WTC11 (cell line): ENCODE results near the gene KRTAP5-7. TPM values are rescaled to one million over a fixed set of nuclear protein-coding genes. Genes with fewer than 3 reads are reported as not detected.
A peak's percentile ranks its signal among the peaks of the same experiment; 100 is the strongest.

ENCODE experiments used
- ATAC-seq: fragments of 200-7000 bp; cut with Tn5 transposase; 2 replicates; pipeline ENCODE4 v1.10.0; 2021; ENCODE audit warnings: mild to moderate bottlenecking, moderate library complexity
- CTCF ChIA-PET: fragments of 300-600 bp; sonication (Branson Sonifier 250); formaldehyde crosslinking; loops from one replicate; lab custom pipeline; 2021; ENCODE audit warnings: antibody characterized with exemption; lab: Charles Lee
- POLR2A ChIA-PET: fragments of 350-600 bp; sonication (Branson Sonifier 250); formaldehyde crosslinking; loops from one replicate; lab custom pipeline; 2021; ENCODE audit warnings: antibody characterized with exemption; lab: Charles Lee
- DNase-seq: peaks from one replicate; pipeline ENCODE4 v3.0.0; 2021; ENCODE audit warnings: low spot score
- H3K27ac Mint-ChIP-seq: 2 replicates; pipeline ENCODE4 v1.8.0; 2021; ENCODE audit warnings: mixed read lengths
- H3K27me3 Mint-ChIP-seq: 2 replicates; pipeline ENCODE4 v1.8.0; 2021; ENCODE audit warnings: low read depth, mild to moderate bottlenecking, moderate library complexity, mixed read lengths
- H3K36me3 Mint-ChIP-seq: 2 replicates; pipeline ENCODE4 v1.8.0; 2021; ENCODE audit warnings: mixed read lengths
- H3K4me1 Mint-ChIP-seq: 2 replicates; pipeline ENCODE4 v1.8.0; 2022; ENCODE audit warnings: mixed read lengths
- H3K4me3 Mint-ChIP-seq: 2 replicates; pipeline ENCODE4 v1.8.0; 2021; ENCODE audit warnings: mild to moderate bottlenecking, moderate library complexity, mixed read lengths
- H3K9me3 Mint-ChIP-seq: 2 replicates; pipeline ENCODE4 v1.8.0; 2021; ENCODE audit warnings: mixed read lengths
- ARID4B ChIP-seq: sonication (generic); formaldehyde crosslinking; IDR thresholded peaks from 2 replicates; pipeline ENCODE4 v1.8.0; 2023; ENCODE audit warnings: missing genetic modification reagents, mild to moderate bottlenecking, borderline replicate concordance
- CBFB ChIP-seq: sonication (generic); formaldehyde crosslinking; IDR thresholded peaks from 2 replicates; pipeline ENCODE4 v1.8.1; 2022; ENCODE audit warnings: mild to moderate bottlenecking, low read depth, missing genetic modification reagents
- CREB1 ChIP-seq: sonication (generic); formaldehyde crosslinking; IDR thresholded peaks from 2 replicates; pipeline ENCODE4 v1.8.0; 2023; ENCODE audit warnings: mild to moderate bottlenecking, missing genetic modification reagents
- CREM ChIP-seq: sonication (generic); formaldehyde crosslinking; IDR thresholded peaks from 2 replicates; pipeline ENCODE4 v1.8.1; 2022; ENCODE audit warnings: mild to moderate bottlenecking, missing genetic modification reagents, moderate library complexity
- ELF4 ChIP-seq: sonication (generic); formaldehyde crosslinking; IDR thresholded peaks from 2 replicates; pipeline ENCODE4 v1.8.1; 2022; ENCODE audit warnings: low read depth, mild to moderate bottlenecking, moderate library complexity, missing genetic modification reagents
- EMX1 ChIP-seq: fragments of 250-450 bp; sonication (Bioruptor Pico); IDR thresholded peaks from 2 replicates; pipeline ENCODE4 v1.8.0; 2021; ENCODE audit warnings: mild to moderate bottlenecking
- ERG ChIP-seq: fragments of 250-450 bp; sonication (Bioruptor Pico); IDR thresholded peaks from 2 replicates; pipeline ENCODE4 v1.8.0; 2021; ENCODE audit warnings: mild to moderate bottlenecking
- FOXP4 ChIP-seq: sonication (generic); formaldehyde crosslinking; IDR thresholded peaks from 2 replicates; pipeline ENCODE4 v1.8.0; 2022; ENCODE audit warnings: mild to moderate bottlenecking, missing genetic modification reagents
- HMGA2 ChIP-seq: fragments of 250-450 bp; sonication (Bioruptor Pico); IDR thresholded peaks from 2 replicates; pipeline ENCODE4 v1.4.0; 2021; ENCODE audit warnings: mild to moderate bottlenecking, moderate library complexity
- IRF1 ChIP-seq: sonication (generic); formaldehyde crosslinking; IDR thresholded peaks from 2 replicates; pipeline ENCODE4 v1.8.0; 2023; ENCODE audit warnings: missing genetic modification reagents
- RORB ChIP-seq: fragments of 250-450 bp; sonication (Bioruptor Pico); IDR thresholded peaks from 2 replicates; pipeline ENCODE4 v1.9.0; 2021; ENCODE audit warnings: mild to moderate bottlenecking
- SMAD3 ChIP-seq: sonication (generic); formaldehyde crosslinking; IDR thresholded peaks from 2 replicates; pipeline ENCODE4 v1.8.0; 2022; ENCODE audit warnings: missing genetic modification reagents, mild to moderate bottlenecking, borderline replicate concordance
- SMAD4 ChIP-seq: sonication (generic); formaldehyde crosslinking; IDR thresholded peaks from 2 replicates; pipeline ENCODE4 v1.8.0; 2022; ENCODE audit warnings: mild to moderate bottlenecking, missing genetic modification reagents
- SOX15 ChIP-seq: fragments of 250-450 bp; sonication (Bioruptor Pico); IDR thresholded peaks from 2 replicates; pipeline ENCODE4 v1.9.0; 2021; ENCODE audit warnings: mild to moderate bottlenecking
- ZNF232 ChIP-seq: sonication (generic); formaldehyde crosslinking; IDR thresholded peaks from 2 replicates; pipeline ENCODE4 v1.8.0; 2022; ENCODE audit warnings: mild to moderate bottlenecking, missing genetic modification reagents
- ZNF317 ChIP-seq: sonication (generic); formaldehyde crosslinking; IDR thresholded peaks from 2 replicates; pipeline ENCODE4 v1.8.1; 2023; ENCODE audit warnings: low read depth, mild to moderate bottlenecking, moderate library complexity, missing genetic modification reagents, borderline replicate concordance
- ZNF512 ChIP-seq: sonication (generic); formaldehyde crosslinking; IDR thresholded peaks from 2 replicates; pipeline ENCODE4 v1.8.1; 2022; ENCODE audit warnings: missing genetic modification reagents, borderline replicate concordance
- total RNA-seq: library from RNA; stranded (reverse); gene quantifications from 3 replicates; pipeline ENCODE4 v1.2.3, GENCODE V29; 2021

The KRTAP5-7 gene
- total RNA-seq, 1 experiment from 2014 or later, result 0.11 TPM

GRCh38 chr11:71490044-71490730, 36.9 kb upstream of the KRTAP5-7 start (continued):
- no peak for TF ChIP-seq ARID4B
- TF ChIP-seq ZNF512, result no peak
- TF ChIP-seq CREB1 (CRISPR knock-in tag), result no peak
- TF ChIP-seq SMAD4, result no peak

GRCh38 chr11:71490731-71491390, 36.2 kb upstream of the KRTAP5-7 start:
- H3K4me1 Mint-ChIP-seq, result peaks cover 6% of the 10 kb centered on the region
- CTCF ChIA-PET, result no interaction called here
- DNase-seq, result no peak
- TF ChIP-seq EMX1 (CRISPR knock-in tag) (no peak), RORB (CRISPR knock-in tag) (no peak), CBFB (no peak), IRF1 (no peak), ERG (no peak), SMAD3 (CRISPR knock-in tag) (no peak), FOXP4 (CRISPR knock-in tag) (no peak), ZNF317 (CRISPR knock-in tag) (no peak), CREM (CRISPR knock-in tag) (no peak), ZNF232 (CRISPR knock-in tag) (no peak), ELF4 (CRISPR knock-in tag) (no peak), SOX15 (CRISPR knock-in tag) (no peak), HMGA2 (CRISPR knock-in tag) (no peak)
- TF ChIP-seq, all 79 proteins: peak for 0
- POLR2A ChIA-PET, result no interaction called here
- H3K27me3 Mint-ChIP-seq, result no peaks in the 10 kb centered on the region
- H3K27ac Mint-ChIP-seq, result peak overlapping the region; percentile 50; the same call in 1 of the 2 replicates
- H3K9me3 Mint-ChIP-seq, result no peaks in the 10 kb centered on the region
- no peak for ATAC-seq
- peaks cover 37% of the 10 kb centered on the region for H3K36me3 Mint-ChIP-seq
- no peak overlapping the region for H3K4me3 Mint-ChIP-seq
